ENCODE results near the gene CYP46A1.

GRCh38 chr14:99768381-99768780, 84.3 kb downstream of the CYP46A1 start:
- TF ChIP-seq CTCF (IDR thresholded peaks at IDR 0.05) (no peak), POLR2A (IDR thresholded peaks at IDR 0.05) (no peak)
